Measurements from ENCODE around the gene PHF20. TPM values are rescaled to one million over a fixed set of nuclear protein-coding genes. Genes with fewer than 3 reads are reported as not detected.
"Not testable (repeated sequence)": the region's sequence is repeated elsewhere in the genome, so short reads cannot be mapped to it uniquely, and the experiment has no call there.

The PHF20 gene
- total RNA-seq, 1 donor from 2014 or later = 53.0 TPM

DNA sequence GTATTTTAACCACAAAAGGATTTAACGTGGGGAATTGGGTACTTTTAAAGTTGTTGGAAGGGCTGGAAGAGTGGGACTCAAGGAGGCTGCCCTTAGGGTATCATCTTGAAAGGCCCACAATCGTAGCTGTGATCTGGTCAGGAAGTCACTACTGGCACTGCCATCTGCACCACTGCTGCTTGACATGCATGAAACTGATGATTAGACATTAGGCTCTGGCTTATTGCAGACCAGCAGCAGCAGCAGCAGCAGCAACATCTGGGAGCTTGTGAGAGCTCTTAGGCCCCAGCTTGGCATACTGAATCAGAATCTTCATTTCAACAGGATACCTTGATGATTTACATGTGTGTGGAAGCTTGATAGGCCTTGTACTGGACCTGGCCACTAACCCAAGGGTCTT is 68.6 kb downstream of the PHF20 start:
- Mint-ChIP-seq H3K4me1 (peaks cover 9% of the 10 kb centered on the region), H3K27me3 (ENCODE audit: low read depth) (no peaks in the 10 kb centered on the region), H3K36me3 (ENCODE audit: low read depth) (peaks cover 43% of the 10 kb centered on the region), H3K9me3 (peaks cover 7% of the 10 kb centered on the region), H3K4me3 (no peak overlapping the region), H3K27ac (ENCODE audit: unreplicated experiment) (no peak overlapping the region)
- DNase-seq (ENCODE audit: low read depth, low spot score) = no peak
- TF ChIP-seq CTCF (conservative IDR thresholded peaks at IDR 0.05) = no peak

GRCh38 chr20:35842361-35842760 is 70.5 kb downstream of the PHF20 start:
- no peak for TF ChIP-seq CTCF (conservative IDR thresholded peaks at IDR 0.05)
- peaks cover 47% of the 10 kb centered on the region for H3K36me3 Mint-ChIP-seq (ENCODE audit: low read depth)
- H3K27me3 Mint-ChIP-seq (ENCODE audit: low read depth) = no peaks in the 10 kb centered on the region
- DNase-seq (ENCODE audit: low read depth, low spot score) = no peak
- H3K27ac Mint-ChIP-seq (ENCODE audit: unreplicated experiment) = no peak overlapping the region
- peaks cover 7% of the 10 kb centered on the region for H3K9me3 Mint-ChIP-seq
- peaks cover 6% of the 10 kb centered on the region for H3K4me1 Mint-ChIP-seq
- H3K4me3 Mint-ChIP-seq = no peak overlapping the region

- not testable (repeated sequence) for H3K27ac Mint-ChIP-seq (ENCODE audit: unreplicated experiment); H3K4me1 Mint-ChIP-seq; H3K4me3 Mint-ChIP-seq; H3K9me3 Mint-ChIP-seq; DNase-seq (ENCODE audit: low read depth, low spot score); H3K27me3 Mint-ChIP-seq (ENCODE audit: low read depth)
- H3K36me3 Mint-ChIP-seq (ENCODE audit: low read depth) = peaks cover 47% of the 10 kb centered on the region
Measured at GRCh38 chr20:35843894-35844293, 72.1 kb downstream of the PHF20 start.

GRCh38 chr20:35845561-35845960 is 73.7 kb downstream of the PHF20 start:
- Mint-ChIP-seq H3K36me3 (ENCODE audit: low read depth) (peaks cover 43% of the 10 kb centered on the region), H3K4me1 (no peaks in the 10 kb centered on the region), H3K27ac (ENCODE audit: unreplicated experiment) (no peak overlapping the region), H3K4me3 (no peak overlapping the region), H3K9me3 (peaks cover 7% of the 10 kb centered on the region), H3K27me3 (ENCODE audit: low read depth) (no peaks in the 10 kb centered on the region)
- DNase-seq (ENCODE audit: low read depth, low spot score) = no peak
- no peak for TF ChIP-seq CTCF (conservative IDR thresholded peaks at IDR 0.05)

DNA sequence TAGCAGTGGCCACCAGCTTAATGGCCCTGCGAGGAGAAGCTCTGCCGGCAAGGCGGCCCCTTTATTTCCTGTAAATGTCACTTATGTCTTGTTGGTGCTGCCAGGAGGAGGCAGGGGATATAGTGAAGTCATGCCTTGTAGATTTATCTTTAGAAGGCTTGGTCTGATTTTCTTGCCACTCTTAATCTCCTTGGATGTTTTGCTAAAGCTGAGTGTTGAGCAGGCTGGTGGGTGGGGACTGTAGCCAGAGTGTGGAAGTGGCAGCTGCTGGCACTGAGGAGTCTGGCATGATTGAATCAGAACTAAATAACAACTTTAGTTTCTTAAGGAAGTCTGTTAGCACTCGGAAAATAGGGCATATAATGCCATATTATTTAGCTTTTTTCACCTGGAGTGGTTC is 77.9 kb downstream of the PHF20 start:
- Mint-ChIP-seq H3K4me3 (no peak overlapping the region), H3K9me3 (no peaks in the 10 kb centered on the region), H3K36me3 (ENCODE audit: low read depth) (peaks cover 28% of the 10 kb centered on the region), H3K4me1 (no peaks in the 10 kb centered on the region), H3K27ac (ENCODE audit: unreplicated experiment) (no peak overlapping the region), H3K27me3 (ENCODE audit: low read depth) (no peaks in the 10 kb centered on the region)
- DNase-seq (ENCODE audit: low read depth, low spot score) = no peak
- TF ChIP-seq CTCF (conservative IDR thresholded peaks at IDR 0.05) = no peak

GRCh38 chr20:35851659-35852058 is 79.8 kb downstream of the PHF20 start:
- not testable (repeated sequence) for H3K27me3 Mint-ChIP-seq (ENCODE audit: low read depth); H3K27ac Mint-ChIP-seq (ENCODE audit: unreplicated experiment); H3K4me3 Mint-ChIP-seq; DNase-seq (ENCODE audit: low read depth, low spot score); H3K9me3 Mint-ChIP-seq; H3K4me1 Mint-ChIP-seq
- H3K36me3 Mint-ChIP-seq (ENCODE audit: low read depth) = peaks cover 24% of the 10 kb centered on the region
